Muscle of arm (tissue), 12 donors: Measurements from ENCODE around the gene KRTAP10-8. TPM values are rescaled to one million over a fixed set of nuclear protein-coding genes. Genes with fewer than 3 reads are reported as not detected.

Source experiments
- polyA plus RNA-seq, 12 donors: library from polyadenylated mRNA; unstranded; fragments of 120-200 nt; gene quantifications; one replicate each; pipeline ENCODE4 v1.2.1, GENCODE V29; 2013; ENCODE audit not compliant: insufficient read length in 12 of 12

Gene KRTAP10-8
- polyA plus RNA-seq, 12 donors: 0.25 TPM; not detected in 11

Other genes starting within 250 kb of the KRTAP10-8 start
- gene LRRC3, start 156.6 kb upstream of the KRTAP10-8 start, polyA plus RNA-seq: 1 to 10 TPM in 11 of 12 donors, not detected in 1; 1.8 to 5.7 (median 2.4) TPM
- not detected for gene KRTAP10-1, start 71.9 kb upstream of the KRTAP10-8 start, polyA plus RNA-seq
- not detected for gene KRTAP10-2, start 60.6 kb upstream of the KRTAP10-8 start, polyA plus RNA-seq
- gene KRTAP10-3, start 53.3 kb upstream of the KRTAP10-8 start, polyA plus RNA-seq: not detected
- gene KRTAP10-4, start 38.4 kb upstream of the KRTAP10-8 start, polyA plus RNA-seq: not detected
- not detected for gene KRTAP10-5, start 31.5 kb upstream of the KRTAP10-8 start, polyA plus RNA-seq
- not detected for gene KRTAP10-6, start 19.6 kb upstream of the KRTAP10-8 start, polyA plus RNA-seq
- not detected for gene KRTAP10-7, start 11.5 kb upstream of the KRTAP10-8 start, polyA plus RNA-seq
- not detected for gene KRTAP10-9, start 15.0 kb downstream of the KRTAP10-8 start, polyA plus RNA-seq
- gene KRTAP10-10, start 25.3 kb downstream of the KRTAP10-8 start, polyA plus RNA-seq: not detected
- not detected for gene KRTAP10-11, start 34.3 kb downstream of the KRTAP10-8 start, polyA plus RNA-seq
- not detected for gene KRTAP12-4, start 42.6 kb downstream of the KRTAP10-8 start, polyA plus RNA-seq
- not detected for gene KRTAP12-3, start 45.9 kb downstream of the KRTAP10-8 start, polyA plus RNA-seq
- not detected for gene KRTAP12-2, start 54.8 kb downstream of the KRTAP10-8 start, polyA plus RNA-seq
- not detected for gene KRTAP12-1, start 70.1 kb downstream of the KRTAP10-8 start, polyA plus RNA-seq
- not detected for gene KRTAP10-12, start 85.1 kb downstream of the KRTAP10-8 start, polyA plus RNA-seq
- 1 to 10 TPM in 3 of 12 donors, under 1 TPM in 6, not detected in 3; 0.05 to 9.3 (median 0.18) TPM for gene TSPEAR, start 99.5 kb downstream of the KRTAP10-8 start, polyA plus RNA-seq
- gene UBE2G2, start 189.7 kb downstream of the KRTAP10-8 start, polyA plus RNA-seq: 100 to 1,000 TPM in 6 of 12 donors, 10 to 100 TPM in 6; 63.0 to 863 (median 98.5) TPM
- 10 to 100 TPM in 11 of 12 donors, not detected in 1; 60.7 to 88.3 (median 66.5) TPM for gene SUMO3, start 206.0 kb downstream of the KRTAP10-8 start, polyA plus RNA-seq